Fibroblast of mammary gland (primary cell): ENCODE results near the gene ANKRD42.

ENCODE experiments used
- DNase-seq: peaks from one replicate; pipeline ENCODE4 v3.0.0-alpha.2; 2010; ENCODE audit warnings: low read depth
- H3K4me3 ChIP-seq: 2 replicates; pipeline ENCODE4 v1.5.1; 2011; ENCODE audit warnings: low read depth, mild to moderate bottlenecking, low read length, moderate library complexity; ENCODE audit not compliant: control insufficient read depth
- TF ChIP-seq, protein P1 (sequence below): conservative IDR thresholded peaks from 2 replicates; pipeline ENCODE4 v1.5.1; 2011; ENCODE audit warnings: low read depth, low read length, inconsistent platforms; ENCODE audit not compliant: control insufficient read depth, insufficient read depth

ANKRD42 gene

DNA sequence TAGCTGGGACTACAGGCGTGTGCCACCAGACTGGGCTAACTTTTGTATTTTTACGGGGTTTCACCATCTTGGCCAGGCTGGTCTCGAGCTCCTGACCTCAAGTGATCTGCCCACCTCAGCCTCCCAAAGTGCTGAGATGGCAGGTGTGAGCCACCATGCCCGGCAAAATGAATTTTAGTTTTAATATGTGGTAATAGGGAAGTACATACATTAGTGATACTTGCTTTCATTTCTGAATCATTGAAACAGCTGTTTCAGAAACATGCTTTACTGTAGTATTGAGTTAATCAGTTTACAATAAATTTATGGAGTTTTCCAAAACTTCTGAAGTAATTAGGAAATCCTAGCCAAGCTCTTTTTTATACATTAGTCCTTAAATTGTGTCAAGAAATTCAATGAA is 21.0 kb upstream of the ANKRD42 start:
- no peak for DNase-seq
- TF ChIP-seq, protein P1, sequence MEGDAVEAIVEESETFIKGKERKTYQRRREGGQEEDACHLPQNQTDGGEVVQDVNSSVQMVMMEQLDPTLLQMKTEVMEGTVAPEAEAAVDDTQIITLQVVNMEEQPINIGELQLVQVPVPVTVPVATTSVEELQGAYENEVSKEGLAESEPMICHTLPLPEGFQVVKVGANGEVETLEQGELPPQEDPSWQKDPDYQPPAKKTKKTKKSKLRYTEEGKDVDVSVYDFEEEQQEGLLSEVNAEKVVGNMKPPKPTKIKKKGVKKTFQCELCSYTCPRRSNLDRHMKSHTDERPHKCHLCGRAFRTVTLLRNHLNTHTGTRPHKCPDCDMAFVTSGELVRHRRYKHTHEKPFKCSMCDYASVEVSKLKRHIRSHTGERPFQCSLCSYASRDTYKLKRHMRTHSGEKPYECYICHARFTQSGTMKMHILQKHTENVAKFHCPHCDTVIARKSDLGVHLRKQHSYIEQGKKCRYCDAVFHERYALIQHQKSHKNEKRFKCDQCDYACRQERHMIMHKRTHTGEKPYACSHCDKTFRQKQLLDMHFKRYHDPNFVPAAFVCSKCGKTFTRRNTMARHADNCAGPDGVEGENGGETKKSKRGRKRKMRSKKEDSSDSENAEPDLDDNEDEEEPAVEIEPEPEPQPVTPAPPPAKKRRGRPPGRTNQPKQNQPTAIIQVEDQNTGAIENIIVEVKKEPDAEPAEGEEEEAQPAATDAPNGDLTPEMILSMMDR, result no peak
- no peak overlapping the region for H3K4me3 ChIP-seq

DNA sequence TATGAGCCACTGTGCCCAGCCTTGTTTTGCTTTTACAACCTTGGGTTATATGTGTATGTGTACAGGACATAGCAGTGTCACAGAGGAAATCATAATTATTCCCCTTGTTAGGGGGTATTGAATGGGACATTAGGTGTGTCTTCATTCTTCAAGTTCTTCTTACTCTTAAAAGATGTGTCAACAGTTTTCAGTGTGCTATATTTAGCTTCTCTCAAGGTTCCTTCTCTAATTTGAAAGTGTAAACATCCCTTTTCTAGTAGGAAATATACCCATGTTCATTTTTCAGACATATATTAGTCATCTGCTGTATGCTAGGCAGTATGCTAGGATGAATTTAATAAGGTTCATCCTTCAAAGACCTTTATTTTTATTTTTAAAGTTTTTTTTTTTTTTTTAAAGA is 19.5 kb upstream of the ANKRD42 start:
- DNase-seq, result no peak
- no peak overlapping the region for H3K4me3 ChIP-seq
- TF ChIP-seq, protein P1, result no peak

DNA sequence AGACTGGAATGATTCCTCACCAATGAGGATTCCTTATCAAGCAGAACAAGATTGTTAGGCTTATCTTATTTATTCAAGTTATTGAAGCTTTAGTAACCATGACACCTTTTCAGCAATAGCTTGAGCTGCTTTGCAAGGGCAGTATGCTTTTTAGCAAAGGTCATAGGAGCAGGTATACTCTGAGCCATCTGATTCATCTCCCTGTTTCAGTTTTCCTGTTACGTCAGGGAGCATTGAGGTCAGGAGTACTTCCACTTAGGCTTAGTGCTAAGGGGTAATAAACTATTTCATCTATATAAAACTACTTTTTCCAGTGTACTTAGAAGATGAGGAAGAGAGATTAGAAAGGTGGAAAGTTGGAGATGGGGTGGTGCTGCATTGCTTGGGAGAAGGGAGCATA is 17.7 kb upstream of the ANKRD42 start:
- TF ChIP-seq, protein P1, result no peak
- no peak overlapping the region for H3K4me3 ChIP-seq
- no peak for DNase-seq

DNA sequence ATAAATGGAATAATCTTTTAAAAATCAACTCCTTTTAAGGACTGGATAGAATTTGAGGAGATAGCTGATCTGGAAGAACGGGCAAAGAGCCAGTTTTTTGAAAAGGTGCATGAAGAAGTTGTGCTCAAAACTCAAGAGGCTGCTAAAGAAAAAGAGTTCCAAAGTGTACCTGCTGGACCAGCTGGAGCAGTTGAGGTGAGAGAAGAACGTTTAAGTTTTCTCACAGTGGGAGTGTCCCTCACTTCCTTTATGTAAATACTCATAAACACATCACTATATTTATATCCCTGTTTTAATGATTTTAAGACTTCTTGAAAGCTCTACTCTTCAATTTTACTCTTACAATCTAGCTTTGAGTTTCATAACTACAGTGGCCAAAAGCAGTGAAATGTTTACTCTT is 11.7 kb upstream of the ANKRD42 start:
- TF ChIP-seq, protein P1, result no peak
- no peak overlapping the region for H3K4me3 ChIP-seq
- no peak for DNase-seq

DNA sequence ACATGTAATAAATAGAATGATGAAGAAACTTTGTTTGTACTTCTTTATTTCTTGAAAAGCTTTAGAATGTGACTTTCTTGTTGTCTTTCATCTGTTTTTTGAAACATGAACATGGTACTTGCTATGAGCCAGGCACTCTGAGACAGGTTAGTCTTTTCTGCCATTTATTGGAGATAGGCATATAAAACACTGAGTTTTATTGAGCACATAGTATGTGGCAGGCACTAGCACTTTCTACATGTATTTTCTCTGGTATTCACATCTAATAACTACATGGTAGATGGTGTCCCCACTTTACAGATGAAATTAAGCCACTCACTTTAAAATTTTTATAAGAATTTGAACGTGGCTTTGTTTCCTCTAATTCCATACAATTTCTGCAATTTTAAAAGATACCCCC is 7.7 kb upstream of the ANKRD42 start:
- H3K4me3 ChIP-seq, result no peak overlapping the region
- TF ChIP-seq, protein P1, result no peak
- no peak for DNase-seq

DNA sequence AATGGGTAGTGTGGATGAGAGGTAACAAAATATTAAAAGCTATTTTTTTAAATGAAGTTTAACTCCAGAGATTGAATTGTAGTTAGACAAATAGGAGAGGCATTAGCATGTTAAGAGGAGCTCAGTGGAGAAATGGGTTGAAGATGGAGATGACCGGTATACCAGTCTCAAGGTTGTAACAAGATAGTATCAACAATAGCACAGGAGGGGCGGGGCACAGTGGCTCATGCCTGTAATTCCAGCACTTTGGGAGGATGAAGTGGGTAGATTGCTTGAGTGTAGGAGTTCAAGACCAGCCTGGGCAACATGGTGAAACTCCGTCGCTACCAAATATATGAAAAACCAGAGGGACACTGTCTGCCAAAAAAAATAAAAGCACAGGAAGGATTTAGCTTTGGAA is 6.0 kb upstream of the ANKRD42 start:
- no peak overlapping the region for H3K4me3 ChIP-seq
- no peak for DNase-seq
- TF ChIP-seq, protein P1, result no peak

DNA sequence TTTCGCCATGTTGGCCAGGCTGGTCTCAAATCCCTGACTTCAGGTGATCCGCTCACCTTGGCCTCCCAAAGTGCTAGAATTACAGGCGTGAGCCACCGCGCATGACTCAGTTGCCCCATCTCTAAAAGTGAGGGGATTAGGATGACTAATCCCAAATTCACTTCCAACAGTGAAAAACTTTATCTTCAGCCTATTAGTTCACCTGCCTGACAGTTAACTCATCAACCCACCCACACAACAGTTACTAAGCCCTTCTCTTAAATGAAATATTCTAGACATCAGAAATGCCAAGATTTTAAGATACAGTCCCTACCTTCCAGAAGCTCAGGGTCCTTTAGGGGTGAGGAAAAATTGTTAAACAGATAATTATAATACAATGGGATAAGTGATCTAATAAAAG is 2.0 kb upstream of the ANKRD42 start:
- TF ChIP-seq, protein P1, result no peak
- DNase-seq, result no peak
- H3K4me3 ChIP-seq, result no peak overlapping the region
